HAP-1 (cell line): ENCODE measurements around the gene HOXA7.

ENCODE experiments used
- DNase-seq, 2 experiments: peaks; one replicate each; pipeline ENCODE4 v3.0.0-alpha.2; 2016 to 2020; ENCODE audit warnings: low spot score in 2 of 2
- H3K27me3 ChIP-seq: fragments of 250-450 bp; sonication (Bioruptor Pico); 2 replicates; pipeline ENCODE4 v1.5.1; 2020; ENCODE audit warnings: low read depth, mild to moderate bottlenecking, moderate library complexity
- H3K36me3 ChIP-seq: fragments of 250-450 bp; sonication (Bioruptor Pico); replicated peaks from 2 replicates; pipeline ENCODE4 v1.5.1; 2020; ENCODE audit warnings: mild to moderate bottlenecking
- H3K4me1 ChIP-seq: fragments of 250-450 bp; sonication (Bioruptor Pico); 2 replicates; pipeline ENCODE4 v1.5.1; 2020; ENCODE audit warnings: mild to moderate bottlenecking
- H3K4me3 ChIP-seq: fragments of 250-450 bp; sonication (Bioruptor Pico); 2 replicates; pipeline ENCODE4 v1.5.1; 2020; ENCODE audit warnings: mild to moderate bottlenecking, moderate library complexity
- H3K9me3 ChIP-seq: fragments of 250-450 bp; sonication (Bioruptor Pico); 2 replicates; pipeline ENCODE4 v1.5.1; 2020; ENCODE audit warnings: mild to moderate bottlenecking, moderate library complexity
- in situ Hi-C: fragments of 300-500 bp; cut with MboI; formaldehyde crosslinking; loops from 3 replicates; pipeline ENCODE4 v1.14.3; 2020; ENCODE audit warnings: low sequenced_read_pairs, inconsistent platforms, mixed read lengths

HOXA7 gene

DNA sequence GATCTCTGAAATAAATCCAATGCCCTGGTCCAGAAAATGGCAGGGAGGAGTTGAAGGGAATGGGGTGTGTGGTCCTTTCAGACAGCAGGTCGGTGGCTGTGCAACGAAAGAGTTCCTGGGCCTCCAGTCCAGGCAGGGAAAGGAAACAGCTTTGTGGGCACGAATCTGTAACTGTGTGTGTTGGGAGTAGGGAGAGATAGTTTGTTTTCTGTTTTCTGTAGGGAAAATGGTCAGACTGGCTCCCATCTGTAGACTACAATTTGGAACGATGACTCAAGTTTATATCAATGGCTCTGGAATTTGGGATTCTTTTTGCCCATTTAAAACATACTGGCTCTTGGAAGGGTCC, 11.4 kb upstream of the HOXA7 start:
- in situ Hi-C loops: loop anchor here (25.0 kb wide), 1 partner anchor 956 kb away; the partner anchor contains the start of genes CBX3 and HNRNPA2B1
- Histone ChIP-seq H3K4me3 (peak overlapping the region; percentile 70), H3K4me1 (peaks cover 3% of the 10 kb centered on the region; the same call in 1 of the 2 replicates), H3K27me3 (no peaks in the 10 kb centered on the region), H3K36me3 (peaks cover 47% of the 10 kb centered on the region), H3K9me3 (no peaks in the 10 kb centered on the region)
- peak in 1 of 2 experiments; percentile 22 for DNase-seq

DNA sequence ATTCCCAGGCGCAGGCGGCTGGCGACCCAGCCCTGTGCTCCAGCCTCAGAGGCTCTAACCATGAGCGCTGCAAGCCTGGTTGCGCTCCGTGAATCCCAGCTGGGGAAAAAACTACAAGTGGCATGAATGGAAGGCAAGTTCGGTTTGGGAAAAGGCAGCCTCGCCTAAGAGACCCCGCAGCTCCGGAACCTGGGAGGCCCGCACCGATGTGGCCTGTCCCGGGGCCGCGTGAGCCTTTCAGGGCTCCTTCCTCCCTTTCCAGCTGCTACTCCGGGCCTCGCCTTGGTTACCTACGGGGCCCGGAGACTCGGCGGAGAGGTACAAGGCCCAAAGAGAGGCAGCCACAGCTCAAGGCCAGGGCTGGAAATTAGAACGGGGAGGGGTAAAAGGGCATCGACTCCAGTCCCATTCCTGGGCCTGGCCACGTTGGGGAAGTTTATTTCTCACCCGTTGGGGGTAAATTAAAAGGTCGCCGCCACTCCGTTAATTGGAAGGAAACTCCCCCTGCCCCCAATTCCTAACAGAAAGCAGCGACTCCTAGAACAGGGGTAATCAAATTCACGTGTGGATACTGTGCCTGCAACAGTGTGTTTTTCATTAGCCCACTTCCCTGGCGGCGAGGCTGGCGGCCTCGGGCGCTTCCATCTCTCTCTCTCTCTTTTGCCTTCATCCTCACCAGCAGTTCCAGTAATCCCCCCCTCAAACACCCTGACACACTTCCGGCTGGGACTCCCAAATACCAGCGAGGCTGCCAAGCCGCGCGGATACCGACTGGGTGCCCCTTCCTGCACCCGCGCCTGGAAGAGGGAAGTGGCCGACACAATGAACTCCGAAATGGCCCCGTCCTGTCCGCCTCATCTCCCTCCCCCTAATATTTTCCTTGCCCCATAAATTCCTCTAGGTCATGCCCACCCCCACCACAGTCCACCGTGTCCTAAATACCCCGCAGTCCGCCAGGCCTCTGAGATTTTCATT, 10.3 kb upstream of the HOXA7 start:
- no peaks in the 10 kb centered on the region for H3K9me3 ChIP-seq
- peak overlapping the region; percentile 70 for H3K4me3 ChIP-seq
- H3K36me3 ChIP-seq: peaks cover 52% of the 10 kb centered on the region
- in situ Hi-C loops: loop anchor here (25.0 kb wide), 1 partner anchor 955 kb away; the partner anchor contains the start of genes CBX3 and HNRNPA2B1
- H3K27me3 ChIP-seq: no peaks in the 10 kb centered on the region
- peak; percentile 73 to 76 for DNase-seq
- H3K4me1 ChIP-seq: peaks cover 3% of the 10 kb centered on the region; the same call in 1 of the 2 replicates

DNA sequence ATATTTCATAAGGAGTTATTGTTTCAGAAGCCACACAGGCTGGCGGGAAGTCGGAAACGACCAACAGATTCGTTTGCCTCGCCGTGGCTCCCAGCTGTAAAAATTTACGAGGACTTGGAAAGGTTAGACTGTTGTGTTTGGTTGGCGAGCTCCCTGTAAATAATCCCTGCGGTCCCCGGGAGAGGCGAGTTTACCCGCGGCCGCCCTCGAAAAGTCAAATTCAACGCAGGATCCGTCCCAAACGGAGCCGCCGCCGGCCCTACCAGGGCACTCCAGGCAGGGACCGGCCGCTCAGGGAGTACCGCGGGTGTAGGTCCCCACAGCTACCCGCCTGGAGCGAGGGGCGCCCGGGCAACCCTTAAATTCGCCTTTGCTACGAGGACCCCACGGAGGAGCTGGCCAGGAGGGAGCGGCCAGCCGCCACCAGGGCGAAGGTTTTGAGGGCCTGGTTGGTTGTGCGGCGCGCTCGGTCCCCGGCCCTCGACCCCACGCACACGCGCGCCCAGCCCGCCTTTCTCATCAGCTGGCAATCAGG, 9.6 kb upstream of the HOXA7 start:
- H3K36me3 ChIP-seq: peaks cover 48% of the 10 kb centered on the region
- peak overlapping the region; percentile 70 for H3K4me3 ChIP-seq
- DNase-seq: peak; percentile 73 to 76
- in situ Hi-C loops: loop anchor here (25.0 kb wide), 1 partner anchor 954 kb away; the partner anchor contains the start of genes CBX3 and HNRNPA2B1
- H3K27me3 ChIP-seq: no peaks in the 10 kb centered on the region
- no peaks in the 10 kb centered on the region for H3K9me3 ChIP-seq
- H3K4me1 ChIP-seq: 0 out of 2 replicates have a peak, but pooled peaks cover 3% of the 10 kb centered on the region

DNA sequence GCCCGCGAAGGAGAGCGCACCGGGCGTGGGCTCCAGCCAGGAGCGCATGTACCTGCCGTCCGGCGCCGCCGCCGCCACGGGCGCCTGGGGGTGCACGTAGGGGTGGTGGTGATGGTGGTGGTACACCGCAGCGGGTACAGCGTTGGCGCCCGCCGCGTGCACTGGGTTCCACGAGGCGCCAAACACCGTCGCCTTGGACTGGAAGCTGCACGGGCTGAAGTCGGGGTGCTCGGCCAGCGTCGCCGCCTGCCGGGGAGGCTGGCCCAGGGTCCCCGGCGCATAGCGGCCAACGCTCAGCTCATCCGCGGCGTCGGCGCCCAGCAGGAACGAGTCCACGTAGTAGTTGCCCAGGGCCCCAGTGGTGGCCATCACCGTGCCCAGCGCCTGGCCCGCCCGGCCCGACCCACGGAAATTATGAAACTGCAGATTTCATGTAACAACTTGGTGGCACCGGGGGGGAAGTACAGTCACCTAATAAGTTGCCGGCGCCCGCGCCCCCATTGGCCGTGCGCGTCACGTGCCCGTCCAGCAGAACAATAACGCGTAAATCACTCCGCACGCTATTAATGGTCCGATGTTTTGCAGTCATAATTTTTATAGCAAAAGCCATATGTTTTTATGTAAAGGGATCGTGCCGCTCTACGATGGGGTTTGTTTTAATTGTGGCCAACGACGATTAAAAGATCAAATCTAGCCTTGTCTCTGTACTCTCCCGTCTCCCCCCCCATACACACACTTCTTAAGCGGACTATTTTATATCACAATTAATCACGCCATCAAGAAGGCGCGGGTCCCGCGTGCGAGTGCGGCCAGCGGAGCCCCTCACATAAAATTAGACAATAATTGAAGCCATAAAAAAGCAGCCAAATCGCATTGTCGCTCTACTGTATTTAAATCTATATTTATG, 8.9 kb upstream of the HOXA7 start, which contains the start of gene HOXA9:
Gene HOXA9 (minus strand): TSS at position 449 of the 907 bp plus-strand sequence. CDS start 80 bp downstream, at position 369.
- H3K27me3 ChIP-seq: no peaks in the 10 kb centered on the region
- H3K4me1 ChIP-seq: 0 out of 2 replicates have a peak, but pooled peaks cover 3% of the 10 kb centered on the region

DNA sequence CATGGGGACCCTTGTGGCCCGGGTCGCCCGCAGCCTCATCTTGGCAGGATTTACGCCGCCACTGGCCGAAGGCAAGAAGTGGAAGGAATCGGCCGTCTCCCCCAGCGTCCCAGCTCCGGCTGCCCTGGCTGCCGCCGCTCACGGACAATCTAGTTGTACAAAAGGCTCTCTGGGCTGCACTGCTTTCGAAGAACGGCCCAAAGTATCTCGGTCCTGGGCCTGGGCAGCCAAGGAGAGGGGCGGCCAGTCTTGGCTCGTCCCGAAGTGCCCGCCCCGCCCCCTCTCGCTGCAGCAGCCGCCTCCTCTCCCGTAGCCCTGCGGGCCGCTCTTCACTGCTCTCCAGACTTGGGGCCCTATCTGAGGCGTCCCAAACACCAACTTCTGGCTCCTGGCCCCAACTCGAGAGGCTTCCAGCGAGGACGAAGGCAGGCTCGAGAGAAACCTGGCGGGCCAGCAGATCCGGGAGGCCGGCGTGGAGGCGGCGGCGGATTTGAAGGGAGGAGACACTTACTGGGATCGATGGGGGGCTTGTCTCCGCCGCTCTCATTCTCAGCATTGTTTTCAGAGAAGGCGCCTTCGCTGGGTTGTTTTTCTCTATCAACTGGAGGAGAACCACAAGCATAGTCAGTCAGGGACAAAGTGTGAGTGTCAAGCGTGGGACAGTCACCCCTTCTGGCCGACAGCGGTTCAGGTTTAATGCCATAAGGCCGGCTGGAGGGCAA, 8.1 kb upstream of the HOXA7 start:
- H3K4me3 ChIP-seq: peak overlapping the region; percentile 70
- H3K36me3 ChIP-seq: peaks cover 47% of the 10 kb centered on the region
- peak; percentile 26 to 71 for DNase-seq
- H3K4me1 ChIP-seq: peaks cover 8% of the 10 kb centered on the region
- in situ Hi-C loops: loop anchor here (25.0 kb wide), 1 partner anchor 952 kb away; the partner anchor contains the start of genes CBX3 and HNRNPA2B1
- no peaks in the 10 kb centered on the region for H3K9me3 ChIP-seq
- no peaks in the 10 kb centered on the region for H3K27me3 ChIP-seq

More for the DNA sequence above, 8.9 kb upstream of the HOXA7 start, which contains the start of gene HOXA9:
- H3K9me3 ChIP-seq: no peaks in the 10 kb centered on the region
- peak; percentile 91 to 94 for DNase-seq
- H3K4me3 ChIP-seq: peak within 1 kb of the TSS; percentile 70
- in situ Hi-C loops: loop anchor here (25.0 kb wide), 1 partner anchor 953 kb away; the partner anchor contains the start of genes CBX3 and HNRNPA2B1
- H3K36me3 ChIP-seq: peaks cover 48% of the 10 kb centered on the region

DNA sequence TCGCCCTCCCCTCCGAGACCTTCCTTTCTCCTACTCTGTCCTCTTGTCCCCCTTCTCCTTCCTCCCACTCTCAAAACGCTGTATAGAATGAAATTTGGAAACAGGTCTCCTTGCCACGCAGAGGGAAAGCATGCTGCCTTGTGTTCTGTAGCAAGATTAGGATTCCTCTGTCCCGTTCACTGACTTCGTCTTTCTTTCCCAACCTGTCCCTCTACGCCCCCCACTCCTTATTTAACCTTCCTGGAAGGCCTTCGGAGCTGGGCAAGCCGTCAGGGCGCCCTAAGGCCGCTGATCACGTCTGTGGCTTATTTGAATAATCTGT, 7.5 kb upstream of the HOXA7 start:
- H3K9me3 ChIP-seq: no peaks in the 10 kb centered on the region
- H3K36me3 ChIP-seq: peaks cover 42% of the 10 kb centered on the region
- no peaks in the 10 kb centered on the region for H3K27me3 ChIP-seq
- in situ Hi-C loops: loop anchor here (25.0 kb wide), 1 partner anchor 952 kb away; the partner anchor contains the start of genes CBX3 and HNRNPA2B1
- H3K4me3 ChIP-seq: peak overlapping the region; percentile 70
- DNase-seq: no peak
- H3K4me1 ChIP-seq: peaks cover 14% of the 10 kb centered on the region

DNA sequence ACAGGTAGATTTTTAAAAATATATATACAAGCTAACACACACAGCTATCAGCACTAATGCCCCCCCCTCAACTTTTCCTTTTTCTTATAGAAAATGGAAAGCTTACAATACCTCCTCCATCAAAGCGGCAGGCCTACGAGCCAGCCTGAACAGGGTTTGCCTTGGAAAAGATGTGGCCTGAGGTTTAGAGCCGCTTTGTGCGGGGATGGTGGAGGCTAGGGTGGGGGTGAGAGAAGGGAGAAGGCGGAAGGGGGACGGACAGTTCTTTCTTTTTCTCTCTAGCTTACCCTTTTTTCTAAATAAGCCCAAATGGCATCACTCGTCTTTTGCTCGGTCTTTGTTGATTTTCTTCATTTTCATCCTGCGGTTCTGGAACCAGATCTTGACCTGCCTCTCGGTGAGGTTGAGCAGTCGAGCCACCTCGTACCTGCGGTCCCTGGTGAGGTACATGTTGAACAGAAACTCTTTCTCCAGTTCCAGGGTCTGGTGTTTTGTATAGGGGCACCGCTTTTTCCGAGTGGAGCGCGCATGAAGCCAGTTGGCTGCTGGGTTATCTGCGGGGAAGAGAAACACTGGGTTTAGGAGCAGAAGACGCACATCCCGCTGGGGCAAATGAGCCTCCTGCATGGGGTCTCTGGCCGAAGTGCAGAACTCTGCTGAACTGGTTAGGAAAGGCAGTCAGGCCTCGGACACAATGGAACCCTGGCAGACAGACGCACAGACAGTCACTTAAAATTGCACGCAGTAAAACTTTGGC, 7.0 kb upstream of the HOXA7 start:
- in situ Hi-C loops: loop anchor here (25.0 kb wide), 1 partner anchor 951 kb away; the partner anchor contains the start of genes CBX3 and HNRNPA2B1
- Histone ChIP-seq H3K4me3 (peak overlapping the region; percentile 70), H3K9me3 (no peaks in the 10 kb centered on the region), H3K36me3 (peaks cover 37% of the 10 kb centered on the region), H3K4me1 (peaks cover 19% of the 10 kb centered on the region), H3K27me3 (no peaks in the 10 kb centered on the region)
- DNase-seq: peak in 1 of 2 experiments; percentile 53

DNA sequence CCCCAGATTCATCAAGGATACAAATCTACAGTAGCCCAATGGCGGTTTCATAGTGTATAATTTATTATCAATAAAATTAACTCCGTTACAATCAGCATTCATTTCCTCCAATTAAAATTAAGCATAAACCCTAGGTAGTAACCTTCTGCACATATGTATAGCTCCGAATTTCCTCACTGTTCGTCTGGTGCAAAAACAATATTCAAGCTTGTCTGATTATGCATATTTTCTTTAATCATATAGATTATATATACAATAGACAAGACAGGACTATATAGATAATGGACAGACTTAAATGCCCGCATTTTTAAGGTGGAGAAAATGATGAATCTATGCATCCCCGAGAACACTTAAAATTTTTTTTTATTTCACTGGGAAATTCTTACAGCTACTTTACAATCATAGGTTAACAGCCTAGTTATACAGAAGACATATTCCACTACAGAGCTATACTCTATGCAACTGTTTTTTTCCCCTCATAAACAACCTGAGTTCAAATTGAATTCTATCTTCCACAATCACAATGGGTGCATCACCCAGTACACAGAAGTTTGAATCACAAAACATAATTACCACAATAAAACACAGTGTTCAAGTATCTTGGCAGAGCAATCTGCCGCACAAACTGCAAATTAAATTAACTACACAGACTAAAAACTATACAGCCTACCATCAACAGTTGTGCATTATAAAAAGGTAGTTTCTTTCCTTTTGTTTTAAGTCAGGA, 6.2 kb upstream of the HOXA7 start:
- DNase-seq: peak in 1 of 2 experiments; percentile 60
- H3K27me3 ChIP-seq: no peaks in the 10 kb centered on the region
- peaks cover 33% of the 10 kb centered on the region for H3K36me3 ChIP-seq
- peaks cover 25% of the 10 kb centered on the region for H3K4me1 ChIP-seq
- H3K9me3 ChIP-seq: no peaks in the 10 kb centered on the region
- in situ Hi-C loops: loop anchor here (25.0 kb wide), 1 partner anchor 950 kb away; the partner anchor contains the start of genes CBX3 and HNRNPA2B1
- H3K4me3 ChIP-seq: peak overlapping the region; percentile 70

DNA sequence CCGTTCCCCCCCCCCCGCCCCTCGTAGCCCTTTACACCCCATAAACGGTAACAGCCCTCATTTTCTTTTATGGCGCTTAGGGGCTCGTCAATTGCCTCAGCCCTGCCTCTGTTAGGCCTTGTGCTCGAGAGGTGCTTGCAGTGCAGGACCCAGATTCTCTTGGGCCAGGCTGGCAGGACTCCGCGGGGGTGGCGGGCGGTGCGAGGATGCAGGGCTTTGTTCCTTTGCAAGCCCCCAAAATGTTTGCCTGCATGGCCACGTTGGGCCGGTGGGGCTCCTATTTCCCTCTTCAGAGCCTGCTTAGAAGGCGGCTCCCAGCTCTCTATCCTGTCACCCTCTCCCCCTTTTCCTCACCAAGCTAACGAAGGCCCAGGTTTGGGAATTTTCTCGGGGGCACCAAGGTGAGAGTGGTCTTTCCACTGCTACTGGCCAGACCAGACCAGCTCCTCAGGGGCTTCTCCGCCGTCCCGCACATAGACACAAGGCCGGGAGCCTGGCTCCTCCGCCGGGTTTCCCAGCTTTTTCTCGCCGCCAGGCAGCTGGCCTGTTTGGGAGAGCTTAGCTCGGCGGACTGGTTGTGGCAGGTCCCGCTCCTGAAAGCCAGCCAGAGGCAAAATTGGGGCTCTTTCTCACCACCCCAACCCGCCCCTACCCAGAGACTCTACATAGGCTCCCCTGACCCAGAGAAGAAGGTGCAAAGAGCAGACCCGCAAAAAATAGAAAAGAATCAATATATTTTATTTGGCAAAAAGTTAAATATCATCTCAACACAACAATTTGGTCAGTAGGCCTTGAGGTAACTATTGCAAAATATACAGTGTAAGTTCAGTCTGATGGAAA, 5.5 kb upstream of the HOXA7 start:
- in situ Hi-C loops: loop anchor here (25.0 kb wide), 1 partner anchor 950 kb away; the partner anchor contains the start of genes CBX3 and HNRNPA2B1
- DNase-seq: peak; percentile 42 to 58
- Histone ChIP-seq H3K4me1 (peaks cover 30% of the 10 kb centered on the region), H3K4me3 (peak overlapping the region; percentile 70), H3K9me3 (no peaks in the 10 kb centered on the region), H3K27me3 (no peaks in the 10 kb centered on the region), H3K36me3 (peaks cover 30% of the 10 kb centered on the region)

DNA sequence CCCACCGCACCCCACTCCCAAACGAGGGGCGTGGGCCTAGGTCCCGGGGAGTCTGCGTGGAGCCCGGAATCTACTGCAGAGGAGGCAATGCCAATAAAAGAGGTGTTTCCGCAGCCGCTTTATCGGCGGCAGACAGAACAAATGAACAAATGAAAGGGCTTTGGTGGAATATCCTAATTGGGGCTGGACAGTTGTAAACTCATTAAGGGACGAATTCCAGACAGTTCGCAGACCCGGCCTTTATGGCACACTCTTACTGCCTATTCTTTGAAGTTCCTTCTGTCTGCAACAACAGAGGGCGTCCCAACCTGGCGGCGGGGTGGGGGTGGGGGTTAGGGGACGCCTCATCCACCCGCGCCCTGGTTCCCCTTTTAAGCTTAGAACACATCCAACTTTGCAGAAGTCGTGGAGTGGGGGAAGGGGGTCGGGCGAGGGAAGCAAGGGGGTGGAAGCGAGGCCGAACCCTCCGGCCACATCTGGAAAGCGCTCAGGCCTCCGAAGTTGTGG, 4.8 kb upstream of the HOXA7 start:
- Histone ChIP-seq H3K36me3 (peaks cover 30% of the 10 kb centered on the region), H3K9me3 (no peaks in the 10 kb centered on the region), H3K27me3 (no peaks in the 10 kb centered on the region), H3K4me1 (peaks cover 30% of the 10 kb centered on the region), H3K4me3 (peak overlapping the region; percentile 70)
- peak; percentile 50 to 74 for DNase-seq
- in situ Hi-C loops: loop anchor here (25.0 kb wide), 1 partner anchor 949 kb away; the partner anchor contains the start of genes CBX3 and HNRNPA2B1
